Inflammatory macrophage (primary cell): Measurements from ENCODE around the gene PATJ.
"Not testable (repeated sequence)": the region's sequence is repeated elsewhere in the genome, so short reads cannot be mapped to it uniquely, and the experiment has no call there.

Experiments
- DNase-seq, 2 donors: peaks; one replicate each; pipeline ENCODE4 v3.0.0-alpha.2; 2020 to 2022

The PATJ gene

DNA sequence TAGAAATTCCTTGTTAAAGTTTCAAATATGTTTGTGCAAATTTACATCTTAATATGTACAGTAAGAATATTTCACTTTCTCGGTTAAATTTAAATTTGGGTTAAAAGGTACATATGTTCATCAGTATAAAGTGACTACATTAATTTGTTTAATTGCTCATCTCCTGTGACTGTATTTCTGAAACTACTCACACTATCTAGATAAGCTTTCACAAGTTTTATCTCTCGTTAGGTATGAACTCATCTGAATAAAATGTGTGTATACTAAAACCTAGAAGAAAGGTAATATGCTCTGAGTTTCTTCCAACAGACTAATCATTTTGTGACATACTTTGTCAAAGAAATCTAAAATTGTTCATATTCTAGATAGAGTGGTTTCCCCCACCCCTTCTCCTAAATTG is 150.7 kb downstream of the PATJ start:
- DNase-seq = no peak

DNA sequence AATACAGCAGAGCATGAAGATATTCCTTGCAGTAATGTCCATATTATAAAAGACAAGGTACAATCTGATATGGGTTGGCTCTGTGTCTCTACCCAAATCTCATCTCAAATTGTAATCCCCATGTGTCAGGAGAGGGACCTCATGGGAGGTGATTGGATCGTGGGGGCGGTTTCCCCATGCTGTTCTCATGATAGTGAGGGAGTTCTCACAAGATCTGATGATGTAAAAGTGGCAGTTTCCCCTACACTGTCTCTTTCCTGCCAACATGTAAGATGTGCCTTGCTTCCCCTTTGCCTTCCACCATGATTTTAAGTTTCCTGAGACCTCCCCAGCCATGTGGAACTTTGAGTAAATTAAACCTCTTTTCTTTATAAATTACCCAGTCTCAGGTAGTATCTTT is 152.0 kb downstream of the PATJ start:
- DNase-seq = peak; percentile 38 to 70

DNA sequence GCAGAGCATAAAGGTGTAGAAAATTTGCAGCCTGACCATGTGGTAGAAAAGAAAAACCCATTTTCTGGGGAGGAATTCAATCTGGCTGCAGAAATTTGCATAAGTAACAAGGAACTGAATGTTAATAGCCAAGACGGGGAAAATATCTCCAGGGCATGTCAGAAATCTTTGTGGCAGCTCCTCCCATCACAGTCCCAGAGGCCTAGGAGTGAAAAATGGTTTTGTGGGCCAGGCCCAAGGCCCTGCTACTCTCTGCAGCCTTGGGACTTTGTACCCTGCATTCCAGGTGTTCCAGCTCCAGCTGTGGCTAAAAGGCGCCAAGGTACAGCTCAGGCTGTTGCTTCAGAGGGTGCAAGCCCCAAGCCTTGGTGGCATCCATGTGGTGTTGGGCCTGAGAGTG is 152.9 kb downstream of the PATJ start:
- DNase-seq = no peak

DNA sequence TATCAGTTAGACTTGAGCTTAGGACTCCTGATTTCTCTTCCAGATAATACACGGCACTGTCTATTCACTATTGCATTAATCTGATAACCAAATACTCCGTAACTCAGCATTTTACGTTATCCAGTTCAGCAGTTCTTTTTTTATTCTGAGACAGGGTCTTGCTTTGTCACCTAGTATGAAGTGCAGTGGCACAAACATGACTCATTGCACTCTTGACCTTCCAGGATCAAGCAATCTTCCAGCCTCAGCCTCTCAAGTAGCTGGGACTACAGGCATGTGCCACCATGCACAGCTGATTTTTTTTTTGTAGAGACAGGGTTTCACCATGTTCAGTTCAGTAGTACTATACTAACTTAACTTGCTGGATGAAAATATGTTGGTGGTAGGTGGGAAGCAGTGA is 156.4 kb downstream of the PATJ start:
- no peak for DNase-seq

DNA sequence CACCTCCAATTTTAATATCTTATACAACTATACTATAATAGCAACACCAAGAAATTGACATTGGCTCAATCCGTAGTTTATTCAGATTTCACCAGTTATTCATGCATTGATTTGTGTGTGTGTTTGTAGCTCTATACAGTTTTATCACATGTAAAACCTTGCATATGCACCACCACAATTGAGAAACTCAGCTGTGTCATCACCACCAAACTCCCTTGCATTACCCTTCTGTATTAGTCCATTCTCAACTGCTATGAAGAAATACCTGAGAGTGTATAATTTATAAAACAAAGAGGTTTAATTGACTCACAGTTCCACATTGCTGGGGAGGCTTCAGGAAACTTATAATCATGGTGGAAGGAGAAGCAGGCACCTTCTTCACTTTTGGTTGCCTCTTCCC is 162.1 kb downstream of the PATJ start:
- peak; percentile 30 to 39 for DNase-seq

DNA sequence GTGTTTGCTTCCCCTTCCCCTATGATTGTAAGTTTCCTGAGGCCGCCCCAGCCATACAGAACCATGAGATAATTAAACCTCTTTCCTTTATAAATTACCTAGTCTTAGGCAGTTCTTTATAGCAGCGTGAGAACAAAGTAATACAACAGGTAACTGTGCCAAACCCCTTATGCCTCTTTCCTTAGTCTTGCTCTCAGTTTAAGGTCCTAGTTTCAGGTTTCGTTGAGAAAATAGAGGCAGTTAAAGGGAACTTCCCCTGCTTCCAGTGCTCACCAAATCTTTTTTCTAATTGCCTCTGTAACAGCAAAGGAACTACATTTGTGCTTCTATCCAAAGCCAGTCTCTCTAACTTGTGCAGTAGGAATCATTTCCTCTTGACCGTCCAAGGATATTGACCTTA is 164.8 kb downstream of the PATJ start:
- no peak for DNase-seq

DNA sequence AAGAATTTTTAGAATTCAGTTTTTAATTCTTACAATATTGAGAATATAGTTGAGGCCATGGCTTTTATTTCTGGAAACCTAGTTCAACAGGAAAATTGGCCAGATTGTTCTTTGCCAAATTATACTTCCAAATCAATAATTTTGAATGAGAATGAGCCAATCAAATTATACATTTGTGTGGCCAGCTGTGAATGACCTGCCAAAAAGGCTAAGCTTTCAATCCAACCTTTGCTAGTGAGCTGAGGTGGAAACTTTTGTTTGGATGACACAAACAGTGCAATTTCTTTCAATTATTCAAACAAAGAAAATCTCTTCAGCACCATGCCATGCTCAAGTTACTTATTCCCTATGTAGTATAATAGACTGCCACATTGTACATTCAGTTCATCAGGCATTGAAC is 167.8 kb downstream of the PATJ start:
- DNase-seq = no peak

DNA sequence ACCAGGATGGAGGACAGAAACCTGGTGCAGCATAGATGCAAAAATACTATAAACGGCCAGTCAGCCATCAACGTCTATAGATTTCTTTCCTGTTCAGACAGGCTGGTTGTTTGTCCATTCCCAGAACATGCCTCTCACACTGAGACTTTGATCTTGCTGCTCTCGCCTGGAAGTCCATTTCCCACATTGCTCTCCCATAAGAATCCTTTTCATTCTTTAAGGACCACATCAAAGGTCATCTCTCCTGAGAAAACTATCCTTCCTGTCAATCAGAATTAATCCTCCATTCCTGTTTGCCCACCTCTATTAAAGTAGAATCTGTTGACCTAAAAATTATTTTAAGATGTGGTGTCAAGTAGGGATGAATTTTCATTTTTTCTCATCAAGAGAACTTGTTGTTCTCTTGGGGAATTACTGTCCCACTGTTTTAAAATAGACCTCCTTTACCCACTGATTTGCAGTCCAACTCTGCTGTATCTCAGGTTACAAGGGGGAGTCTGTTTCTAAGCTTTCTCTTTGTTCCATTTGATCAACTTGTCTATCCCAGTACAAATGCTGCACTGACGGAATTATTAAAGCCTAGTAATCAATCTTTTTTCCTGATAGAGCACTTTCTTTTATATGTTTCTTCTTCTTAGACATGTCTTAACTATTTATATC is 172.7 kb downstream of the PATJ start:
- DNase-seq = no peak

DNA sequence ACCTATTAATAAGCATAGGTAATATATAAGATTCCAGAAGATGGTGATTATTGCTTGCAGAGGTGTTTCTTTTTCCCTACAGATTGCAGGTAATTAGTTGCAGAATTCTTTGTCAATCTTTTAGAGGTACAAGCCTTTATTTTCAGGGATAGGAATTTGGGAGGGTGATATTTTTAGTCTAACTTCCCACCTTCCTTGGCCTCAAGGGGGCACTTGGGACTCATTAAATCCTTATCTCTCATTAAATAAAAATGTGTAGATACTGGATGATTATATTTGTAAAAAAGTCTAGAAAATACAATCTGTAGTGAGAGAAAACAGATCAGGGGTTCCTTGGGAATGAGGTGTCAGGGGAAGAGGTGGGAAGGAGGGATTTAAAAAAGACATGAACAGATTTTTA is 179.2 kb downstream of the PATJ start:
- no peak for DNase-seq

DNA sequence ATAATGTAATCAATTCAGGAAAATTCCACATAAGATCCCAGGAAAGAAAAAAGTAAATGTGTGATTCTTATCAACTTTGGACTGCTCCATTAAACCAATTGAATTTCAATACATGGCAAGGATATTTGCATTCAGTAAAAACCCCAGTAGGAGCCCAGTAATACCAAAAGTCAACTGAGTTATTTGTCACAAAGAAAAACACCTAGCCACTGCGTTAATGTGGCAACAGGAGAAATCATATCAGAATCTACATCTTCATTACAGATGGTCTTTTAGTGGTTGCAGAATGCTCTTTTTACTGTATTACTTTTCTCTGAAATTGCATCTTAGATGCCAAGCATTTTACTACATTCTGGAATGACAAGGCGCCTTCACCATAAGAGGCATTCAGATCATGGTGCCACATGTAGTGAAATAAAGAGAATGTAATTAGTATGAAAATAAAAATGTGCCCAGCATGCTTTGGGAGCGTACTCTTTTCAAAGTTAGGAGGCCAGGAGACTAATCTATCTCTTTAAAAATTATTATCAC is 180.7 kb downstream of the PATJ start:
- DNase-seq = no peak

DNA sequence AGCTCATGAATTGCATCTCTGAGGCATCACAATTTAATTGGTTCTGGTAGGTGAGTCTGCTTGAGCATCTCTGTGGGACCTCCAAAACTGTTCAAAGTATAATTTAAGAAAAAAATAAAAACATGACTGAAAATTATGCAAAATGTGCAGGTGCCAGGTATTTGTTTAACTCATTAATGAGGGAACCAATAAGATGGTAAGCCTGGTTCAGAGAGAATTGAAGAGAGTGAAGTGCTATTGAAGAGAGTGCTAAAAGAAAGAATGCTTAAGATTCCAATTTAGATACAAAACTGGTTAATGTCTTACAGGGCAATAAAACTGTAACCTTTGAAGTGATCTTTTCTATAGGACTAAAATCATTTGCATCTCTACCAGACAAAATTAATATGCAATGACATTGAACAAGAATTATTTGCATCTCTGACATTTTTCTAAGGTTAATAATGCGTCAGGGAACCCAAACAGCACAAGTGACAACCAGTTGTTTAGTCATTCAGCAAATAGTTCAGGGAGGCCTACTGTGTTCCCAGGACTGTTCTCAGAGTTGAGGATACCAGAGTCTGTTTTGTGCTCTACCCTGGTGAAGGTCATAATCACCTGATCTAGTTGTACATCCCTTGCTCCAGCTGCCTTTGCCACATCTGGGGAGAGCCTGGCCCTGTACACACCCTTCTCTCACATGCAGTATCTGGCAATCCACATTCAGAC is 183.5 kb downstream of the PATJ start:
- DNase-seq = no peak

DNA sequence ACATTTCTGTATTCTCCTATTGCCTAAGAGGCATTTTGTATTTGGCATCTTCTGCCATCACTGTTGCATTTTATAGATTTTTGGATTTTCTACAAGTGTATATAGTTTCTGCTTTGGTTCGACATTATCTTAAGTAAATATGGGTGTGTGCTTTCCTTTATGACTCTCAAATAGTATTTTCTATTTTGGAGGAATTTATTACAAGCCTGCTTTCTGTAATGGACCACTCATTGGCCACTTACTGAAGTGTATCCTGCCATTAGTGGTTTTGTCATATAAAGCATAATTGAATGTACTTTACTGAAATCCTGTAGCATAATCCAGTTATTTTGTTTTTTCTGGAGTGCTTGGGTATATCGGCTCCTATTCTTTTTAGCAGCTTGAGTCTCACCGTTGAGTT is 184.3 kb downstream of the PATJ start:
- no peak for DNase-seq

DNA sequence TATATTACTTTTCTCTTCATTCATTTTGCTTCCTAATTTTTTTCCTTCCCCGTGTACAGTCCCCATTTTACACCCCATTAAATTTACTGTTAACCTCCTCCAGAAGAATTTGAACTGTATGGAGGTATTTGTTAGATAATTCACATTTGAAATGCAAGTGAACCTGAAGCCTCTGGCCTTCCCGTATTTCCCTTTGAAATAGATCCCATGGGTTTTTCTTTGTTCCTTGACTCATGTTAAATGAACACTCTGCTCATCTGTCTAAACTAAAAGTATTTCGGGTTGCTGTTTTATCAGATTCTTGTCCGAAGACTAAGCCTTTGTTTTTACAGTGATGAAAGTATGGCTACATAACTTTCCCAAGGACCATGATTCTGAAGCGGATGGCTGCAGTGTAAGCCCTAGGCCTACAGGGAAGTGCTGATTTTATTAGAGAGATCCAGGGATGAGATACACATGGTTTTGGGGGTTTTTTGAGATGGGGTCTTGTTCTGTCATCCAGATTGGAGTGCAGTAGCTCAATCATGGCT is 187.9 kb downstream of the PATJ start:
- DNase-seq = no peak

DNA sequence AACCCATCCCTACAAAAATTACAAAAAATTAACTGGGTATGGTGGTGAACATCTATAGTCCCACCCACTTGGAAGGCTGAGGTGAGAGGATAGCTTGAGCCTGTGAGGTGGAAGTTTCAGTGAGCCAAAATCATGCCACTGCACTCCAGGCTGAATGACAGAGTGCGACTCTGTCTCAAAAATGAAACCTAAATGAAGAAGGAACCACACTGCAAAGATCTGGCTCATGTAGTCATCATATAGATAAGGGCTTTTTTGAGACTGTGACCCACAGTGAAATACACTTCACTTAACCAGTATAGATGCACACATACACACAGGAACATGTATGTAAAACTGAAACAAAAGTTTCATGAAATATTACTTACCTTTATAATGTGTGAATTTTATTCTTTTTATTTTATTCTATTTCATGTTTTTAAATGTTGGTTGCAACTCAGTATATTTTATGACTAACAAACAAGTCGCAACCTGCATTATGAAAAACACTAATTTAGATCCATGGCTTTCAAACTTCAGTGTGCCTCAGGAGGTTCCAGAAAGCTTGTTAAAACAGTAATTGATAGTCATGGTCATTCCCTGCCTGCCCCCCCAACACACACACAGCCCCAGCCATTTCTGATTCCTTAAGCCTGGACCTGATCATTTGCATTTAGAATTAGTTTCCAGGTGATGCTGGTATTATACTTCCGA is 189.5 kb downstream of the PATJ start:
- no peak for DNase-seq

DNA sequence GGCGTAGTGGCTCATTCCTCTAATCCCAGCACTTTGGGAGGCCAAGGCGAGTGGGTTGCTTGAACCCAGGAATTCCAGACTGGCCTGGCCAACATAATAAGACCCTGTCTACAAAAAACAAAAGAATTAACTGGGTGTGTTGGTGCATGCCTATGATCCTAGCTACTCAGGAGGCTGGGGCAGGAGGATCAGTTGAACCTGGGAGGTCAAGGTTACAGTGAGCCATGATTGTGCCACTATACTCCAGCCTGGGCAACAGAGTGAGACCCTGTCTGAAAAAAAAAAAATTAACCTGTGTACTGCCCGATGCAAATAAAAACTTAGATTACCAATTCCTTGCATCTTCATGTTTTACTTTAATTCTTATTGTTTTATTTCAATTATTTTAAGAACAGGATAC is 193.2 kb downstream of the PATJ start:
- no peak for DNase-seq

DNA sequence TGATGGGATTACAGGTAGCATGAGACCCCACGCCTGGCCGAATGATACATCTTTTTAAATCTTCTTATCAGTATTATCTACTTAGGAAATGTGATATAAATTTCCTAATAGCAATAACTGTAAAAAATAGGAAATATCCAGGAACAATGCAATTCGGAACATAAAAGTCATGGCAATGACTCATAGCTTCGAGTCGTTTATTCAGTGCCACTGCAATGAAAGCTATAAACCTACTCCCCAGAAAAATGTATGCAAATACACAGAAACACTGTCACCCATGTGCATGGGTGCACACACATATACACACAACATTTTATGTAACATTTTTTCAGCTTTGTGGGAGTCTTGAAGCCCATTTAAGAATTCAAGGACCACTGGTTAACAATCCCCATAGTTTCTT is 194.6 kb downstream of the PATJ start:
- no peak for DNase-seq

DNA sequence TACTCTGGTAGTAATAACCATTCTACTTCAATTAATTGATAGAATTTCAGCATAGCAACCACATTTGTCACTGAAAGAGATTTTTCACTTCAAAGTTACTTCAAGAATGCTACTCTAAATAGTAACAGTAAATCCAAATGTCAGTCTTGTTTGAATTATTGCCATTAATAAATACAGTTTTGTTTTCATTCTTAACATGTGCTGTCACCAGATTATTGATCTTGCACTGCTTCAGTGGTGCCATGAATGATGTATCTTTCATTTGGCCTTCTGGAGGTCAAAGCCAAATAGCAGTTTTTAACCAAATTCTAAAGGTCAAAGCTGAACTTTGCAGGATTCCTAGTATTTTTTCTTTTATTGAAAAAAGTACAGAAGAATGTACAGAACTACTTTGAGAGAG is 199.5 kb downstream of the PATJ start:
- DNase-seq = no peak

DNA sequence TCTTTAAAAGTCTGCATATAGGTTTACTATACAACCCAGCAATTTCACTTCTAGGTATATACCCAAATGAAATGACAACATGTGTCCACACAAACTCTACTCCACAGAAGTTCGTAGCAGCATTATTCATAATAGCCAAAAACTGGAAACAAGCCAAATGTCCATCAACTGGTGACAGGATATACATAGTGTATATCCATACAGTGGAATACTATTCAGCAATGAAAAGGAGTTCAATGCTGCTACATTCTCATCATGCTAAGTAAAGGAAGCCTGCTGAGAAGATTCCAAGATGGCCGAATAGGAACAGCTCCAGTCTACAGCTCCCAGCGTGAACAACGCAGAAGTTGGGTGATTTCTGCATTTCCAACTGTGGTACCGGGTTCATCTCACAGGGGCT is 200.6 kb downstream of the PATJ start:
- DNase-seq = no peak

DNA sequence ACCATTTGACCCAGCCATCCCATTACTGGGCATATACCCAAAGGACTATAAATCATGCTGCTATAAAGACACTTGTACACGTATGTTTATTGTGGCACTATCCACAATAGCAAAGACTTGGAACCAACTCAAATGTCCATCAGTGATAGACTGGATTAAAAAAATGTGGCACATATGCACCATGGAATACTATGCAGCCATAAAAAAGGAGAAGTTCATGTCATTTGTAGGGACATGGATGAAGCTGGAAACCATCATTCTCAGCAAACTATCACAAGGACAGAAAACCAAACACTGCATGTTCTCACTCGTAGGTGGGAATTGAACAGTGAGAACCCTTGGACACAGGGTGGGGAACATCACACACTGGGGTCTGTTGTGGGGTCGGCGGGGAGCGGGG is 206.4 kb downstream of the PATJ start:
- DNase-seq = not testable (repeated sequence)

DNA sequence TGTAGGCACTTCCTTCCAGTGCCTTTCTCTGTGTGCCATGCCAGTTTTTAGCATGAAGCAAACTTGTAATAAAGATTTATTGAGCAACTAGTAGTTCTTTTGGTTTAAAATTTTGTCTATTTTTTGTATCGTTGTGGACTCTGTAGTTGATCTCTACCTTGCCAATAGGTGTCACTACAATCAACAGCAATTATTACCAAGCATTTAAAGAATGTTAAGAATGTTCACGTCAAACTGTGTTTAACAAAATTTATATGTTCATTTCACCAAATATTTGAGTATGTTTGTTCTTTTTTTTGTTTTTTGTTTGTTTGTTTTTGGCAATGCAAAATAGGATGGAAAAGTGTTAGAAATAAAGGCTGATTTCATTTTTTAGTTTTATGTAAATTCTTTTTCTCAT is 208.1 kb downstream of the PATJ start:
- no peak for DNase-seq

DNA sequence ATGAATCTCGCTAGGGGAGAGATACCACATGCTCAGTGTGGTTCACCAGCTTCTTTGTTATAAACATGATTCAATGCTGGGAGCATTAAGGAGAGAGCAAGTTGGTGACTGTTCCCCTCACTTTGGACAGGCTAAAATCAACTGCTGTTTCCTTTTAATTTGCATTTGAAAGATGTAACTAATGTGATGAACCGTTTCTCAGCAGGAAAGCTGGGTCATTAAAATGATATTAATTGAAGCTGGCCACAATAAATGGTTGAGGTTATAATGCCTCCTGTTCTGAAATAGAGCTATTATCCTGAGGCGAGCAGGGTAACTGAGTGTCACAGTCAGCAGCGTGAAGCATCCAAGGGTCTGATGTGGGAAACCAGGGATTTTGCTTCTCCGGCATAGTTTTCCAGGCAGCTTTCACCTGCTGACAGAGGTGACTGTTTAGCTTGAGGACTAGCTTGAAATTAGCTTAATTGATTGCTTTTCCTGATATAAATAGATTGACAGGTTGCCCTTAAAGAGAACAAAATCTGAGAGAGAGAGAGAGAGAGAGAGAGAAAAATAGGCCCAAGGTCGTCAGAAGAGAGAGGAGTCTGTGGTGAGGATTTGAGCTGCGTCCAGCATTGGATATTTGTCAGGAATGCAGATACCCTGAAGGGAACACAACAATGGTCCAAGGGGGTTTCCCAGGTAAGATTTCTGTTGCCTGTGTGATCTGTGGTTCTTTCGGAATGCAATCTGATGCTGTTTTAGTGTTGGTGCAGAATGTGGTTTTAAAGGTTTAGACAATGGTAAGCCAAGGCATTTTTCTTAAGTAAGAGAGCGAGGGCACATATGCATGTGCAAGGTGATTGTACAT is 209.7 kb downstream of the PATJ start:
- no peak for DNase-seq

DNA sequence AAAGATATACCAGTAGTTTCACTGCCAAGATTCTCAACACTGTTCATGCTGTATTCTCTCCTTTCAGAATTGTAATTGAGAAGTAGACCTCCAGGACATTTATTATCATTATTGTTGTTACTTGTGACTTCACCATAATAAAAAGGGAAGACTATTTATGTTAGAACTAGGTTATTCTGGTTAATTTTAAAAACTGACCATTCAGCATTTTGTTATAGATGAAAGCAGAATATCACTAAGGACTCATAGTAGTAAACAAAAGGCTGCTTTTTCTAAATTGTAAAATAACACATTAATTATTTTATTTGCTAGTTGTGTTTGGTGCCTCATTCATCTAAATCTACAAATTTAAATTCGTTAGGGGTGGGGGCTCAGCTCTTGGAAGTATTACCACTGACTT is 210.4 kb downstream of the PATJ start:
- no peak for DNase-seq
